Endometrial microvascular endothelial cells (primary cell): ENCODE data around the gene MSLN. TPM values are rescaled to one million over a fixed set of nuclear protein-coding genes. Genes with fewer than 3 reads are reported as not detected.

ENCODE experiments used
- in situ Hi-C: cut with HindIII; loops from 2 replicates; pipeline ENCODE4 v1.10.0; 2017; ENCODE audit warnings: low sequenced_read_pairs, low pct_unique_long_range_greater_than_20kb; ENCODE audit errors: inconsistent ontology term
- total RNA-seq: library from RNA; depleted of rRNA; stranded (reverse); fragments of >200 nt; gene quantifications from one replicate; pipeline ENCODE4 v1.2.3, GENCODE V29; 2015; ENCODE audit errors: inconsistent ontology term

MSLN gene
- total RNA-seq, 1 donor from 2014 or later, result not detected

GRCh38 chr16:783404-784161 is 23.0 kb downstream of the MSLN start:
- in situ Hi-C loops, result no loop called here

- in situ Hi-C loops, result no loop called here
These were observed 23.9 kb downstream of the MSLN start for GRCh38 chr16:784431-784830.

- in situ Hi-C loops, result no loop called here
These were observed 25.3 kb downstream of the MSLN start for GRCh38 chr16:785563-786535.

- in situ Hi-C loops, result no loop called here
These were observed 26.9 kb downstream of the MSLN start for GRCh38 chr16:787321-787966.

GRCh38 chr16:787978-788398 is 27.5 kb downstream of the MSLN start, which contains the start of gene RPUSD1:
RPUSD1 (minus strand) TSS chr16:788381; CDS start chr16:787737, 644 bp downstream.
- in situ Hi-C loops, result no loop called here

- in situ Hi-C loops, result no loop called here
These were observed 28.0 kb downstream of the MSLN start, which contains the start of gene CHTF18 for GRCh38 chr16:788399-789126. CHTF18 (plus strand) TSS chr16:788620; CDS start chr16:788685, 65 bp downstream.

GRCh38 chr16:789191-789850 is 28.8 kb downstream of the MSLN start:
- in situ Hi-C loops, result no loop called here

GRCh38 chr16:790086-790485 is 29.6 kb downstream of the MSLN start:
- in situ Hi-C loops, result no loop called here

GRCh38 chr16:791131-791530 is 30.6 kb downstream of the MSLN start:
- in situ Hi-C loops, result no loop called here

- in situ Hi-C loops, result no loop called here
These were observed 31.9 kb downstream of the MSLN start for GRCh38 chr16:792221-792995.

GRCh38 chr16:793414-793813 is 32.9 kb downstream of the MSLN start:
- in situ Hi-C loops, result no loop called here

GRCh38 chr16:794091-794822 is 33.7 kb downstream of the MSLN start:
- in situ Hi-C loops, result no loop called here

- in situ Hi-C loops, result no loop called here
These were observed 34.4 kb downstream of the MSLN start for GRCh38 chr16:794853-795466.

GRCh38 chr16:795580-796229 is 35.2 kb downstream of the MSLN start:
- in situ Hi-C loops, result no loop called here

GRCh38 chr16:796296-797119 is 36.0 kb downstream of the MSLN start:
- in situ Hi-C loops, result no loop called here
